ENCODE measurements around the gene PITRM1.

Gene PITRM1

DNA sequence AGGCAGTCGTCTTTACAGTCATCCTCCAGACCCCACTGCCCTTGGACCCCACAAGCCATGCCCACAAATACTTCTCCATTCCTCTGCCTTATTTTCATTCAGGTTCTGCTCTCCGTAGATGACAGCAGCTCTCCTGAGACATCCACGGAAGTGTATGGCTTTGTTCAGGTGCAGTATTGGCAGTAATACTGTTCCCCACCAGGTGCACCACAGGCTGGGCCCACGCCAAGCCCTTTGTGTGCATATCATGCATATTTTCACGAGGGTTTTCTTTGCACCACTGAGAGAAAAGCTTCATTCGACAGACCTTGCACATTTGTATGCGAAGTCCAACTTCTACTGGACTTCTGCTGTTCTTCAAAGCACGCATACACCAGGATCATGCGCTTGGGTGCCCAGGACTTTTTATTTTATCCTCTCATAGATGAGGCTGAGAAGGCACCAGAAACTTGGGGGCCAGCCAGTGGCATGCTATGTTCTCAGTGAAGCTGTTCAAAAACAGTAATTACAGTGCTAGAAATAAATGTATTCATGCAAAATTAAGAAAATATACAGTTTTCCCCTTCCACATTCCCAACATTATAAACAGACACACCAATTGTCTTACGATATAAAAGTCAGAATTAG is 37.8 kb upstream of the PITRM1 start:
- Histone ChIP-seq H3K27ac (ENCODE audit: low read length) (no peak overlapping the region), H3K36me3 (ENCODE audit: control insufficient read depth, insufficient read depth, low read length) (no peaks in the 10 kb centered on the region), H3K27me3 (ENCODE audit: control insufficient read depth, insufficient read depth, low read length) (no peaks in the 10 kb centered on the region), H3K9me3 (ENCODE audit: control insufficient read depth, insufficient read depth, low read length) (no peaks in the 10 kb centered on the region), H3K4me3 (ENCODE audit: low read length) (no peak overlapping the region), H3K4me1 (ENCODE audit: control insufficient read depth, insufficient read depth, low read length) (no peaks in the 10 kb centered on the region)
- no CpG with 5 or more reads among the region's 10 CpGs for WGBS (ENCODE audit: insufficient coverage, insufficient read length)
- no peak for DNase-seq (ENCODE audit: low read depth, low spot score)

DNA sequence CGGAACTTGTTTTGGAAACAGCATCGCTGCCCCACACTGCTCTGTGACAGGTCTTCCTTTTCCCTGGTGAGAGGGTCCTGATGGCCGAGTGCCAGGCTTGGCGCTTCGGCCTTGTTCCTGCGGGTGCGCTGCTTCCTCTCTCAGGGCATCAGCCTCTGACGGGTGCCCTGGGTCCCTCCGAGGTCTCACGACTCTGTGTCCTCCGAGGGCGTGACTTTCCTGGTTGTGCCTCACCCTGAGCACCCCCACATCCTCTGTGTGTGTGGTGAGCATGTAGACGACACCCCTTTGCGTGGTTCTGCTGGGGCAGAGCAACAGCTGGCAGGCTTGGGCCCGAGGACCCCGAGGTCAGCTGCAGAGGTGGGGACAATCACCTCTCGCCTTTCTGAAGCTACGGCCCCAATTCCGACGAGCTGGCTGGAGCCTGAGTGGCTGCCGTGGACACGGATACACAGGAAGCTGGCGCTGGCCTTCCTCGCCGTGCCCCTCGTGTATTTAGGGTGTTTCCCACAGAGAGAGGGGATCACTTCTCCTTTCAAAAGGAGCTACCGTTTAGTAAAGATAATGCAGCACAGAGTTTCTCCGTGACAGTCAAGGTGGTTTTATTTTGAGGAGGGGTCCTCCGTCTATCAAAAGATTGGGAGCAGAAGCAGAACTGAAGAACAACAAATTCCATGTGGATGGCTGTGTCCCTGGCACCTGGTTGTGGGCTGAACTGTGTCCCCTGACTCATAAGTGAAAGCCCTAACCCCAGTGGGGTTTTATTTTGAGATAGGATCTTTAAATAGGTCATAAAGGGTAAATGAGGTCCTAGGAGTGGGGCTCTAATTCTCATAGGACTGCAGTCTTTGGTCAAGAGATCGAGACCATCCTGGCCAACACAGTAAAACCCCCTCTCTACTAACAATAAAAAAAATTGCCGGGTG is 36.2 kb upstream of the PITRM1 start:
- no peaks in the 10 kb centered on the region for H3K27me3 ChIP-seq (ENCODE audit: control insufficient read depth, insufficient read depth, low read length)
- H3K36me3 ChIP-seq (ENCODE audit: control insufficient read depth, insufficient read depth, low read length) = no peaks in the 10 kb centered on the region
- DNase-seq (ENCODE audit: low read depth, low spot score) = no peak
- no peak overlapping the region for H3K27ac ChIP-seq (ENCODE audit: low read length)
- H3K4me3 ChIP-seq (ENCODE audit: low read length) = no peak overlapping the region
- H3K9me3 ChIP-seq (ENCODE audit: control insufficient read depth, insufficient read depth, low read length) = no peaks in the 10 kb centered on the region
- no peaks in the 10 kb centered on the region for H3K4me1 ChIP-seq (ENCODE audit: control insufficient read depth, insufficient read depth, low read length)
- WGBS (ENCODE audit: insufficient coverage, insufficient read length) = no CpG with 5 or more reads among the region's 31 CpGs

DNA sequence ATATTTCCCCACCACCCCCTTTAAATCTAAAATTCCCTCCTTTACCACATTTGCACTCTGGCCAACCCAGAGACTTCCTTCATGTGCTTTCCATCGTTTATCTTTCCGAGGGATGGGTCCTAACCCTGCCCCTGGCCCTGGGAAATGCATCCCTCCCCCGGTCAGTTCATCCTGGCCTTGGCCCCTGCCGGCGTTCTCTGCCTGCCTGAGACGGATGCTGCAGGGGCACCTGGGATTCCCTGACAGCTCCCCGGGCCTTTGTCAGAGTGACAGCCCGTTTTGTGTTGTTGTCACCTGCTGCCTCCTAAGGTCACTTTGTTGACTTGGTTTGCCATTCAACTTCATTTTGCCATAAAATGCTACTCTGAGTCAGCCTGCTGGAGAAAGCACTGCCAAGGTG is 34.8 kb upstream of the PITRM1 start:
- Histone ChIP-seq H3K27ac (ENCODE audit: low read length) (no peak overlapping the region), H3K9me3 (ENCODE audit: control insufficient read depth, insufficient read depth, low read length) (no peaks in the 10 kb centered on the region), H3K4me1 (ENCODE audit: control insufficient read depth, insufficient read depth, low read length) (no peaks in the 10 kb centered on the region), H3K36me3 (ENCODE audit: control insufficient read depth, insufficient read depth, low read length) (no peaks in the 10 kb centered on the region), H3K27me3 (ENCODE audit: control insufficient read depth, insufficient read depth, low read length) (no peaks in the 10 kb centered on the region), H3K4me3 (ENCODE audit: low read length) (no peak overlapping the region)
- WGBS (ENCODE audit: insufficient coverage, insufficient read length) = no CpG with 5 or more reads among the region's 8 CpGs
- no peak for DNase-seq (ENCODE audit: low read depth, low spot score)

DNA sequence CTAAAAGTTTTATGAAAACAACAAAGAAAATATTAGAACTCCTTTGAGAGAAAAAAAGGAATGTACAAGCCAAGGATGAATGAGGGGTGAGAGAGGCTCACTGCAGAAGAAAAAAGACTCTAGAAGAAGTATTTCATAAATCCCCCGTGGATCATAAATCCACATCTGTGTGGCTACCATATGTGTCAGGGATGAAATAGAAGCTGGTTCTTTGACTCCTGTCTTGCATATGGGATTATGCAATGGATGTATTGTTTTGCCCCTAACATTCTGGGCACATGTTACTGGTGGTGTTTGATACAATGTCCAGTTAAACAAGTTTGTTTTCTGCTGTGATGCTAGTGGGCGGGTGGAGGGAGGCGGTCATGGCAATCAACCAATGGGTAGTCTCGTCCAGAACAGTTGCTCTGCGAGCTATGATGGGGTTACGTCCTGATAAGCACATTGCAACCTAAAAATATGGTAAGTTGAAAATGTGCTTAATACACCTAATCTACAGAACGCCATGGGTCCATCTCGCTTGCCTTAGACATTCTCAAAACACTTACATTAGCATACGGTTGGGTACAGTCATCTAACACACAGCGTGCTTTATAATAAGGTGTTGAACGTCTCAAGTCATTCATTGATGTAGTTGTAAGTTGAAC is 34.1 kb upstream of the PITRM1 start:
- H3K4me3 ChIP-seq (ENCODE audit: low read length) = no peak overlapping the region
- no peak for DNase-seq (ENCODE audit: low read depth, low spot score)
- no CpG with 5 or more reads among the region's 11 CpGs for WGBS (ENCODE audit: insufficient coverage, insufficient read length)
- no peaks in the 10 kb centered on the region for H3K36me3 ChIP-seq (ENCODE audit: control insufficient read depth, insufficient read depth, low read length)
- no peaks in the 10 kb centered on the region for H3K9me3 ChIP-seq (ENCODE audit: control insufficient read depth, insufficient read depth, low read length)
- no peaks in the 10 kb centered on the region for H3K4me1 ChIP-seq (ENCODE audit: control insufficient read depth, insufficient read depth, low read length)
- H3K27me3 ChIP-seq (ENCODE audit: control insufficient read depth, insufficient read depth, low read length) = no peaks in the 10 kb centered on the region
- no peak overlapping the region for H3K27ac ChIP-seq (ENCODE audit: low read length)

DNA sequence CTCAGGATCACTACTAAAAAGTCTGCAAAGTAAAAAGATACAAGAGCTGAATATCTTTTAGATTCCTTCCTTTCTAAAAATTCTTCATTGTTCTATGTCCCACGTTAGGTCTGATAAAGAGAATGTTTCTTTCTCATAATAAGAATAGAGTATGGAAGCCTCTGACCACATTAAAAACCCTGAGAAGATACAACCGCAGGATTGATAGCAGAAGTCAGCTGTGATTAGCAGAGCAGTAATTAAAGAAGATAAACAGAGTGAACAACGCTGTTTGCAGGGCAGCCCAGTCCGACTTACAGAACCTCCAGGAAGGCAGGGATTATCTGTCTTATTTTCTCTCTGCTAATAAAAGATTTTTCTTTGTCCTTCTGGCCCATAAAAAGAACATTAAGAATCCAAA is 31.4 kb upstream of the PITRM1 start:
- H3K27me3 ChIP-seq (ENCODE audit: control insufficient read depth, insufficient read depth, low read length) = no peaks in the 10 kb centered on the region
- no peak overlapping the region for H3K4me3 ChIP-seq (ENCODE audit: low read length)
- WGBS (ENCODE audit: insufficient coverage, insufficient read length) = no CpG with 5 or more reads among the region's 4 CpGs
- H3K27ac ChIP-seq (ENCODE audit: low read length) = no peak overlapping the region
- H3K36me3 ChIP-seq (ENCODE audit: control insufficient read depth, insufficient read depth, low read length) = no peaks in the 10 kb centered on the region
- DNase-seq (ENCODE audit: low read depth, low spot score) = no peak
- H3K9me3 ChIP-seq (ENCODE audit: control insufficient read depth, insufficient read depth, low read length) = no peaks in the 10 kb centered on the region
- peaks cover 2% of the 10 kb centered on the region for H3K4me1 ChIP-seq (ENCODE audit: control insufficient read depth, insufficient read depth, low read length)

DNA sequence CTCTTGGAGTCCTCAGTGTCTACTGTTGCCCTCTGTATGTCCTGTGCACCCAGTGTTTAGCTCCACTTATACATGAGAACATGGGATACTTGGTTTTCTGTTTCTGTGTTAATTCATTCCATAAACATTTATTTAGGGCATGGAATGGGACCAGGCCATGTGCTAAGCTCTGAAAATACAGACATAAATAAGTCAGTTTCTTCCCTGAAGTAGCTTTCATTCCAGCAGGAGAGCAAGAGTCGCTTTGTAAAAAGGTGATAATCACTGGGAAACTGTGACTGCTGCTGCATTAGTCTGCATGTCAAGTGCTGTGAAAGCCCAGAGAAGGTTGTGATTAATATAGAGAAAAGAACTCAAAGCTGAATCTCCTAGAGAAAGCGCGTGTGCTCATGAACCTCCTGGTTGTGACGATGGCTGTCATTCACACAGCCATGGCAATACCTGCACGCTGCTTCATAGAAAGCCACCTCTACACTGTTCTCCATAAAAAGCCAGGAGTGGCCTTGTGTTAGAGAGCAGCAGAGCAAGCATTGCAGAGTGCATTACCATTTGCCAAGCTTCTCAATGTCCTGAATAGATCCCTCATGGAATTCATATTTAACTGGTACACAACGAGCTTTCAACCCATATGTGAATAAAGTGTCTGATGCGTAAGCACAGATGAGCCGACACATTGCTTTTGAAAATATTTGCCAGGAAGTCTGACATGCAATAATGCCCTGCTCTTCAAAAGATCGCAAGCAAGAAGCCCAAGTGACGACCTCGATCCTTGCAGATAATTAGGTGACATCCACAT is 30.6 kb upstream of the PITRM1 start:
- H3K4me1 ChIP-seq (ENCODE audit: control insufficient read depth, insufficient read depth, low read length) = peaks cover 2% of the 10 kb centered on the region
- no peaks in the 10 kb centered on the region for H3K27me3 ChIP-seq (ENCODE audit: control insufficient read depth, insufficient read depth, low read length)
- H3K27ac ChIP-seq (ENCODE audit: low read length) = no peak overlapping the region
- H3K9me3 ChIP-seq (ENCODE audit: control insufficient read depth, insufficient read depth, low read length) = no peaks in the 10 kb centered on the region
- no peak for DNase-seq (ENCODE audit: low read depth, low spot score)
- no peaks in the 10 kb centered on the region for H3K36me3 ChIP-seq (ENCODE audit: control insufficient read depth, insufficient read depth, low read length)
- no peak overlapping the region for H3K4me3 ChIP-seq (ENCODE audit: low read length)
- no CpG with 5 or more reads among the region's 11 CpGs for WGBS (ENCODE audit: insufficient coverage, insufficient read length)

DNA sequence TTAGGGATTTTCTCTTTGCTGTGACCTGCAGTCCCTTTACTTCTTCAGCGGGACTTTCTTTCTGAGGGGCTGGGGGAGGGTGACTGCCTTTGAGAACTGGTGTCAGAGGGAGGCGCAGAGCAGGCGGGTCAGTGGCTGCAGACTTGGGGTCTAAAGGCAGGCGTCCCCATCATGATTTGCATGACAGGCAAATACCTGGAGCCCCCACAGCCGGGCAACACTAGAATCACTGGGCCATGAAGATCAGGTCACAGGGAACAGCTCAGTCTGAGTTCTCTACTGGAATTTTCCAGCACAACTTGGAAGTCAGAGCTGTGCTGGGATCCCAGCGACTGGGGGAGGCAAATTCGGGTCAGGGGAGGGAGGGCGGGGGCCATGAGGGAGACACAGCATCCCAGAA is 29.2 kb upstream of the PITRM1 start:
- no peak for DNase-seq (ENCODE audit: low read depth, low spot score)
- WGBS (ENCODE audit: insufficient coverage, insufficient read length) = no CpG with 5 or more reads among the region's 8 CpGs
- H3K27me3 ChIP-seq (ENCODE audit: control insufficient read depth, insufficient read depth, low read length) = no peaks in the 10 kb centered on the region

DNA sequence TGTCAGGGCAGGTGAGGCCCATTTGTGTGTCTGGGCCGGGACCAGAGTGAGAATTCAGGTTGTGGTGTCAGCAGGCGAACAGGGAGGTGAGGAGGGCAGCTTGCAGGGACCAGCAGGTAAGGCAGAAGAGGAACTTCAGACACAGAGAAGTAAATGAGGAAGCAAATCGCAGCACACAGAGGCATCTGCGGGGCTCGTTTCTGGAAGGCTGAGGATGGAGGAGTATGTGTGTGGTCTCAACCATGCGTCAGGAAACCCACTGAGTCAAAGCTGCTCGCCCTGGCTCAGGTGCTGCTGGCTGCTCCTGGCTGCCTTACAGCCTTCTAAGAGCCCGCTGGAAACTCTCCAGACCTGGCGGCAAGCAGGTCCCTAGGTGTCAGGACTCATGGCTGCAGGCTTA is 26.9 kb upstream of the PITRM1 start:
- Histone ChIP-seq H3K9me3 (ENCODE audit: control insufficient read depth, insufficient read depth, low read length) (no peaks in the 10 kb centered on the region), H3K36me3 (ENCODE audit: control insufficient read depth, insufficient read depth, low read length) (no peaks in the 10 kb centered on the region), H3K27me3 (ENCODE audit: control insufficient read depth, insufficient read depth, low read length) (no peaks in the 10 kb centered on the region), H3K4me3 (ENCODE audit: low read length) (no peak overlapping the region), H3K4me1 (ENCODE audit: control insufficient read depth, insufficient read depth, low read length) (peaks cover 2% of the 10 kb centered on the region), H3K27ac (ENCODE audit: low read length) (no peak overlapping the region)
- no peak for DNase-seq (ENCODE audit: low read depth, low spot score)
- no CpG with 5 or more reads among the region's 9 CpGs for WGBS (ENCODE audit: insufficient coverage, insufficient read length)

More for the DNA sequence above, 29.2 kb upstream of the PITRM1 start:
- Histone ChIP-seq H3K36me3 (ENCODE audit: control insufficient read depth, insufficient read depth, low read length) (no peaks in the 10 kb centered on the region), H3K4me1 (ENCODE audit: control insufficient read depth, insufficient read depth, low read length) (peaks cover 2% of the 10 kb centered on the region), H3K4me3 (ENCODE audit: low read length) (no peak overlapping the region), H3K9me3 (ENCODE audit: control insufficient read depth, insufficient read depth, low read length) (no peaks in the 10 kb centered on the region), H3K27ac (ENCODE audit: low read length) (no peak overlapping the region)

DNA sequence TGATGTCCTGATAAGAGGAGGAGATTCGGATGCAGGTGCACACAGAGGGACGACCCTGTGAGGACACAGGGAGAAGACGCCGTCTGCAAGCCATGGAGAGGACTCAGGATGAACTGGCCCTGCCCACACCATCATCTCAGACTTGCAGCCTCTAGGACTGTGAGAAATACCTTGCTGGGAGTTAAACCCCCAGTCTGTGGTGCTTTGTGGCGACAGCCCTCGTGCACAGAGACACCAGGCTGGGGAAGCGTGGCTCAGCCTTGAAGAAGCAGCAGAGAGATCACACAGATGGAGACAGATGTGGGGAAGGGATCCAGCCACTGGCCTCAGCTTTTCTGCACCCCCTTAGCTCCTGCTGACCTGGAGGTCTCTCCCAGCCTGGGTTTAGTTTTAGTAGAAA is 26.3 kb upstream of the PITRM1 start:
- H3K9me3 ChIP-seq (ENCODE audit: control insufficient read depth, insufficient read depth, low read length) = no peaks in the 10 kb centered on the region
- no CpG with 5 or more reads among the region's 7 CpGs for WGBS (ENCODE audit: insufficient coverage, insufficient read length)
- H3K4me3 ChIP-seq (ENCODE audit: low read length) = no peak overlapping the region
- peaks cover 2% of the 10 kb centered on the region for H3K4me1 ChIP-seq (ENCODE audit: control insufficient read depth, insufficient read depth, low read length)
- H3K27me3 ChIP-seq (ENCODE audit: control insufficient read depth, insufficient read depth, low read length) = no peaks in the 10 kb centered on the region
- H3K36me3 ChIP-seq (ENCODE audit: control insufficient read depth, insufficient read depth, low read length) = no peaks in the 10 kb centered on the region
- DNase-seq (ENCODE audit: low read depth, low spot score) = no peak
- no peak overlapping the region for H3K27ac ChIP-seq (ENCODE audit: low read length)

DNA sequence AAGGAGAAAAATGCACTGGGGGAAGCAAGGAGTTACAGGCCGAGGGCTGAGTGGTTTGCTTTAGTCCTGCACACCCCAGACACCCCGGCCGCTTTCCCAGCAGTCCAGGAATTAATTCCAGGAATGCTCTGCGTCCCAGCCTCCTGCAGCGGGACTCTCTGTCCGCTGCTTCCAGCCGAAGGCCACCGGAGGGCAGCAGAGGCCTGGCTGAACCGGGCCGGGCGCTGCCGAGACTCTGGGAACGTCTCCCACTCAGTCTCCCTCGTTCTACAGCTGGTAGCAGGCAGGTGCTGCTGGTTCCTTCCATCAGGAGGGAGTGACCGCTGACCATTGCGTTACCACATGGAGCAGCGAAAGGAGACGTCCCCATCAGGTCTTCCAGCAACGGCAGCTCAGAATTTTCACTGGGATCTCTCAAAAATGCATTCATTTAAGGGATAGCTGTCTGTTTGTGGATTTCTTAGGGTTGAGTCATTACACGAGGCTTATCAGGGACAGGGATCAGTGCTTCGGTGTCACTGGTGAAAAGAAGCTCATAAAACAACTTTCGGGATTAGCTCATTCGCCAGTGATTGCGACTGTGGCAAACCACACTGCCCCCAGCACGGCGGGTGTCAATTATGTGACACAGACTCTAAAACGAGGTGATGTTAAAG is 24.9 kb upstream of the PITRM1 start:
- Histone ChIP-seq H3K27me3 (ENCODE audit: control insufficient read depth, insufficient read depth, low read length) (no peaks in the 10 kb centered on the region), H3K9me3 (ENCODE audit: control insufficient read depth, insufficient read depth, low read length) (no peaks in the 10 kb centered on the region), H3K27ac (ENCODE audit: low read length) (no peak overlapping the region), H3K4me3 (ENCODE audit: low read length) (no peak overlapping the region), H3K36me3 (ENCODE audit: control insufficient read depth, insufficient read depth, low read length) (no peaks in the 10 kb centered on the region), H3K4me1 (ENCODE audit: control insufficient read depth, insufficient read depth, low read length) (peaks cover 2% of the 10 kb centered on the region)
- no CpG with 5 or more reads among the region's 27 CpGs for WGBS (ENCODE audit: insufficient coverage, insufficient read length)
- DNase-seq (ENCODE audit: low read depth, low spot score) = no peak
